ENCODE results near the gene ARF6. TPM values are rescaled to one million over a fixed set of nuclear protein-coding genes. Genes with fewer than 3 reads are reported as not detected.
"Not testable (repeated sequence)": the region's sequence is repeated elsewhere in the genome, so short reads cannot be mapped to it uniquely, and the experiment has no call there.

Gene ARF6
- total RNA-seq, 1 experiment from 2014 or later: 66.9 TPM

GRCh38 chr14:49907186-49907585 lies 14.3 kb downstream of the ARF6 start:
- DNase-seq (ENCODE audit: low read depth): no peak

- no peak for DNase-seq (ENCODE audit: low read depth)
Observed at GRCh38 chr14:49908433-49908782, 15.5 kb downstream of the ARF6 start.

GRCh38 chr14:49909016-49909415 lies 16.1 kb downstream of the ARF6 start:
- DNase-seq (ENCODE audit: low read depth): no peak

GRCh38 chr14:49915085-49915484 lies 22.2 kb downstream of the ARF6 start:
- no peak for DNase-seq (ENCODE audit: low read depth)

GRCh38 chr14:49918706-49919105 lies 25.8 kb downstream of the ARF6 start:
- no peak for DNase-seq (ENCODE audit: low read depth)

- DNase-seq (ENCODE audit: low read depth): peak; percentile 36
Observed at GRCh38 chr14:49919825-49920659, 27.2 kb downstream of the ARF6 start.

- no peak for DNase-seq (ENCODE audit: low read depth)
Observed at GRCh38 chr14:49920935-49921334, 28.1 kb downstream of the ARF6 start.

GRCh38 chr14:49921401-49921800 lies 28.5 kb downstream of the ARF6 start:
- DNase-seq (ENCODE audit: low read depth): no peak

- no peak for DNase-seq (ENCODE audit: low read depth)
Observed at GRCh38 chr14:49923442-49923841, 30.6 kb downstream of the ARF6 start.

- no peak for DNase-seq (ENCODE audit: low read depth)
Observed at GRCh38 chr14:49923881-49924280, 31.0 kb downstream of the ARF6 start.

GRCh38 chr14:49924852-49925251 lies 32.0 kb downstream of the ARF6 start:
- DNase-seq (ENCODE audit: low read depth): no peak

GRCh38 chr14:49926803-49927202 lies 33.9 kb downstream of the ARF6 start:
- DNase-seq (ENCODE audit: low read depth): no peak

GRCh38 chr14:49928015-49928414 lies 35.1 kb downstream of the ARF6 start:
- DNase-seq (ENCODE audit: low read depth): no peak

GRCh38 chr14:49930720-49931119 lies 37.8 kb downstream of the ARF6 start:
- no peak for DNase-seq (ENCODE audit: low read depth)

- DNase-seq (ENCODE audit: low read depth): no peak
Observed at GRCh38 chr14:49931523-49931922, 38.6 kb downstream of the ARF6 start.

GRCh38 chr14:49933128-49933527 lies 40.2 kb downstream of the ARF6 start:
- no peak for DNase-seq (ENCODE audit: low read depth)

- no peak for DNase-seq (ENCODE audit: low read depth)
Observed at GRCh38 chr14:49933704-49934103, 40.8 kb downstream of the ARF6 start.

GRCh38 chr14:49934646-49935045 lies 41.8 kb downstream of the ARF6 start:
- no peak for DNase-seq (ENCODE audit: low read depth)

- DNase-seq (ENCODE audit: low read depth): no peak
Observed at GRCh38 chr14:49935526-49935925, 42.6 kb downstream of the ARF6 start.

GRCh38 chr14:49936246-49936645 lies 43.4 kb downstream of the ARF6 start:
- DNase-seq (ENCODE audit: low read depth): not testable (repeated sequence)

GRCh38 chr14:49936882-49937281 lies 44.0 kb downstream of the ARF6 start:
- not testable (repeated sequence) for DNase-seq (ENCODE audit: low read depth)

- DNase-seq (ENCODE audit: low read depth): not testable (repeated sequence)
Observed at GRCh38 chr14:49939215-49939614, 46.3 kb downstream of the ARF6 start.

GRCh38 chr14:49939884-49940510 lies 47.1 kb downstream of the ARF6 start:
- no peak for DNase-seq (ENCODE audit: low read depth)

Measured in M059J (cell line).